GM12891 (cell line): Measurements from ENCODE around the gene PPP1R14D.
A peak's percentile ranks its signal among the peaks of the same experiment; 100 is the strongest.

Experiments used
- DNase-seq: peaks from one replicate; pipeline ENCODE4 v3.0.0; 2011; ENCODE audit warnings: low spot score; ENCODE audit not compliant: insufficient read length
- FAIRE-seq: peaks from 2 replicates; lab custom pipeline; 2011; peaks lifted over from hg19 to GRCh38; lab: Jason Lieb, UNC
- PAX5 ChIP-seq: IDR thresholded peaks from 2 replicates; pipeline ENCODE4 v1.6.1; 2011; ENCODE audit warnings: low read length, moderate library complexity, mild to moderate bottlenecking; ENCODE audit not compliant: insufficient read depth, severe bottlenecking
- POLR2A ChIP-seq: IDR thresholded peaks from 2 replicates; pipeline ENCODE4 v1.6.1; 2011; ENCODE audit warnings: low read depth, low read length, control low read depth
- POLR2AphosphoS5 ChIP-seq: IDR thresholded peaks from 2 replicates; pipeline ENCODE4 v1.6.1; 2011; ENCODE audit warnings: low read depth, low read length, control low read depth
- POU2F2 ChIP-seq: IDR thresholded peaks from 2 replicates; pipeline ENCODE4 v1.6.1; 2011; ENCODE audit warnings: low read depth, mild to moderate bottlenecking, control low read depth, low read length, moderate library complexity
- SPI1 ChIP-seq: IDR thresholded peaks from 2 replicates; pipeline ENCODE4 v1.6.1; 2011; ENCODE audit warnings: low read depth, low read length, control low read depth
- TAF1 ChIP-seq: IDR thresholded peaks from 2 replicates; pipeline ENCODE4 v1.6.1; 2011; ENCODE audit warnings: low read depth, low read length, control low read depth

The PPP1R14D gene

DNA sequence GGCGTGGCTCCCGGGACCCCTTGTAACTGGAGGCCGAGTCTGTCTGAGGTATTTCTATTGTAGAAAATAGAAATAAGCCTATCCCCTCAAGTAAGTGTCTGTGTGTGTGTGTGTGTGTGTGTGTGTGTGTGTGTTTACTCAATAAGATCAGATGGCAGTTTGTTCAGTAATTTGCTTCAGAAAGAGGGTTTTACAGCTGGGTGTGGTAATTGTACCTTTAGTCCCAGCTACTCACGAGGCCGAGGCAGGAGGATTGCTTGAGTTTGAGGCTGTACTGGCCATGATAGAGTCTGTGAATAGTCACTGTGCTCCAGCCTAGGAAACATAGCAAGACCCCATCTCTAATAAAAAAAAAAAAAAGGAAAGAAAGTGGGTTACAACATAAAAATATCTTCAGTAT is 24.0 kb upstream of the PPP1R14D start:
- DNase-seq (no peak), FAIRE-seq (no peak)
- no peak for TF ChIP-seq TAF1
- no peak for TF ChIP-seq POLR2A
- no peak for TF ChIP-seq SPI1
- no peak for TF ChIP-seq PAX5
- TF ChIP-seq POU2F2: no peak
- no peak for TF ChIP-seq POLR2AphosphoS5

- FAIRE-seq: no peak
- TF ChIP-seq POLR2AphosphoS5 (no peak), POU2F2 (no peak), POLR2A (no peak), TAF1 (no peak), PAX5 (no peak), SPI1 (no peak)
- no peak for DNase-seq
Observed at GRCh38 chr15:40850576-40851112, 22.1 kb upstream of the PPP1R14D start.

GRCh38 chr15:40847223-40847961 is 18.9 kb upstream of the PPP1R14D start:
- DNase-seq: peak; percentile 62
- FAIRE-seq: peak; percentile 92
- TF ChIP-seq POU2F2 (no peak), PAX5 (no peak), POLR2A (no peak), POLR2AphosphoS5 (no peak), TAF1 (0 out of 2 replicates have a peak, but pooled peaks have one; percentile 7), SPI1 (peak; percentile 96)

- no peak for FAIRE-seq
- no peak for TF ChIP-seq TAF1
- no peak for TF ChIP-seq POLR2AphosphoS5
- no peak for DNase-seq
Observed at GRCh38 chr15:40846841-40847222, 18.3 kb upstream of the PPP1R14D start.

DNA sequence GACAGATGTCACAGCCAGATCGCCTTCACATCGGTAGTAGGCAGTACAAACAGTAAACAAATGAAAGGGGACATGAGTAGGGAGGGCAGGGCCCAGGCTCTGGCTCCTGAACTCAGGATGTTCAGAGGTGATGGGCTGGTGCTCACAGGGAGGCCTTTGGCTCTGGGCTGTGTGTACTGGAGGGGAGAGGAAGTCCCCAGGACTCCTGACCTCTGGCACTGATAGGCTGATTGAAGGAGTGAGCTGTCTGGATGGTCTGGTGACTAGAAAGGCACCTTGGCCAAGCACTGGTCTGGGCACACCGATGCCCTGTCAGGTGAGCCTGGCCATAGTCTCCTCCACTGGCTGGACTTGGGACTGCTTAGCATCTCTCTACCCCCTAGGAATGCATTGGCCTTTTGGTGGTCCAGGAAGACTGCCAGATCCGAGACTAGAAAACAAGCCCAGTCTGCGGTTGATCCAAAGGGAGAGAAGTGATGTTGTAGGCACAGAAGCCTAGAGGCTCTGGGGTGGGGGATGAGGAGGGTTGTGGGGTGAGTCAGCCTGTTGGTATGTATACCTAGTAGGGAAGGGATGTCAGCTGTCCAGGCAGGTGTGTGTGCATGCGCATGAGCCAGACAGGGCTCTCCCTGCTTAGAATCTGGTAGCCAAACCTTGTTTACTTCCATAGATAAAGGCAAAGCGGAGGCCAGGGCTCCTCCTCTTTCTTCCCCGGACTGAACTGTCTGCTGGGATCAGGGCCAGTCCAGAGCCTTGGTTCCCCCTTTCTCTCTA is 17.2 kb upstream of the PPP1R14D start:
- no peak for TF ChIP-seq POU2F2
- TF ChIP-seq SPI1: 0 out of 2 replicates have a peak, but pooled peaks have one; percentile 17
- no peak for TF ChIP-seq TAF1
- TF ChIP-seq PAX5: no peak
- FAIRE-seq (no peak), DNase-seq (no peak)

DNA sequence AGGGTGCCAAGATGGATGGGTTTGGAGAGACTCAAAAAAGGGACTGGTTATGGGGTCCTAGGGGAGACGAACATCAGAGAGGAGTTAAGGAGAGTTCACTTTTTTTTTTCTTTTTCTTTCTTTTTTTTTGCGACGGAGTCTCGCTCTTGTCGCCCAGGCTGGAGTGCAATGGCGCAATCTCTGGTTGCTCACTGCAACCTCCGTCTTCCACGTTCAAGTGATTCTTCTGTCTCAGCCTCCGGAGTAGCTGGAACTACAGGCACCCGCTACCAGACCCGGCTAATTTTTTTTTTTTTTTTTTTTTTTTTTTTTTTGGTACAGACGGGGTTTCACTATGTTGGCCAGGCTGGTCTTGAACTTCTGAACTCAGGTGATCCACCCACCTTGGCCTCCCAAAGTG is 16.5 kb upstream of the PPP1R14D start:
- DNase-seq (no peak), FAIRE-seq (no peak)
- TF ChIP-seq POLR2A: no peak
- TF ChIP-seq PAX5: no peak
- no peak for TF ChIP-seq TAF1
- TF ChIP-seq POLR2AphosphoS5: no peak
- no peak for TF ChIP-seq SPI1
- no peak for TF ChIP-seq POU2F2

- TF ChIP-seq POLR2AphosphoS5 (no peak), SPI1 (no peak), POLR2A (no peak), PAX5 (no peak), TAF1 (no peak)
Observed at GRCh38 chr15:40844696-40845030, 16.2 kb upstream of the PPP1R14D start.

DNA sequence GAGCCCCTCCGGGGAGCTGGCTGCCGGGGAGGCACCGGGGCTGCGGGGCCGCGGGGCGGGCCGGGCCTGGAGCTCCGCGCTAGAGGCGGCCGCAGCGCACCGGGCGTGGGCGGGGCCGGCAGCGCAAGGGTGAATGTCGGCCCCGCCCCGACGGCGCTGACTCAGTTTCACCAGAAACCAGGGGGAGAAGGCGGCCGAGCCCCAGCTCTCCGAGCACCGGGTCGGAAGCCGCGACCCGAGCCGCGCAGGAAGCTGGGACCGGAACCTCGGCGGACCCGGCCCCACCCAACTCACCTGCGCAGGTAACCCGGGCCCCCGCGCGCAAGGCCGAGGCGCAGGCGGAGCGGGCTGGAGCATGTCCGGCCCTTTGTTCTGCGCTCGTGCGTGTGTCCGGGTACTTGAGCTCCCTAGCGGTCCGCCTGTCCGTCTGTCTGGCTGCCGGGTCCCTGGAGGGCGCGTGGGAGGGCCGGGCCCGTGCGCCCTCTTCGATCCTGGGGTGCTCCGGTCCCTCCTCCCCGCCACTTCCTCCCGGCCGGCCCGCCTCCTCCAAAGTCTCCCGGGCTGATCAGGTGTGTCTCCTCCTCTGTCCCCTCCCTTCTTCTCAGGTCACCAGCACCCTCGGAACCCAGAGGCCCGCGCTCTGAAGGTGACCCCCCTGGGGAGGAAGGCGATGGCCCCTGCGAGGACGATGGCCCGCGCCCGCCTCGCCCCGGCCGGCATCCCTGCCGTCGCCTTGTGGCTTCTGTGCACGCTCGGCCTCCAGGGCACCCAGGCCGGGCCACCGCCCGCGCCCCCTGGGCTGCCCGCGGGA is 15.6 kb upstream of the PPP1R14D start, which contains the start of gene SPINT1:
Gene SPINT1 (plus strand): TSS at position 164 of the 811 bp plus-strand sequence. CDS start 507 bp downstream, at position 671.
- DNase-seq: peak; percentile 60
- no peak for TF ChIP-seq POLR2A
- peak; percentile 63 for TF ChIP-seq SPI1
- TF ChIP-seq TAF1: no peak
- no peak for TF ChIP-seq POU2F2
- no peak for TF ChIP-seq POLR2AphosphoS5
- TF ChIP-seq PAX5: no peak
- no peak for FAIRE-seq

More at GRCh38 chr15:40844696-40845030, 16.2 kb upstream of the PPP1R14D start:
- DNase-seq (peak; percentile 54), FAIRE-seq (peak; percentile 88)
